NOMO-1 (cell line): Measurements from ENCODE around the gene FAM13A.

Experiments used
- DNase-seq, 2 experiments: peaks; one replicate each; lab custom pipeline; 2025; ENCODE audit not compliant: unreplicated experiment in 2 of 2; lab: John Stamatoyannopoulos, UW

The FAM13A gene

DNA sequence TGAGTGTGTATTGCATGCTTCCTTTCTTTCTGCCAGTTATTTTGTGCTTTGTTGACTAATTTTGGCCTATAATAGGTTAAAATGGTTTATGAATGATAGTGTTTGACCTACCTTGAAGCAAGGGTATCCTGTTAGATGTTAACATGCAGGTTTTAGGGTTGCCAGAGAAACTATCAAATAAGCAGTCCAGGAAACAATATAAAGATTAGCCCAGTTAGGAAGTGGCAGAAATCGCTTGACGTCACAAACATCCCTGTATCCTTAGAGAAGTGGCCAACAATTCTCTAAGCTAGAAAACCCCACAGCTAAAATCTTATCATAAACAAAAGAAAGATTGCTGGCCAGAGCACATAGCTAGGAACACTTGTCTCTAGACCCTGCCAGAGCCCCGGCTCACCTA is 363.2 kb downstream of the FAM13A start:
- DNase-seq = no peak

GRCh38 chr4:88690355-88690754 is 366.6 kb downstream of the FAM13A start:
- DNase-seq = no peak

DNA sequence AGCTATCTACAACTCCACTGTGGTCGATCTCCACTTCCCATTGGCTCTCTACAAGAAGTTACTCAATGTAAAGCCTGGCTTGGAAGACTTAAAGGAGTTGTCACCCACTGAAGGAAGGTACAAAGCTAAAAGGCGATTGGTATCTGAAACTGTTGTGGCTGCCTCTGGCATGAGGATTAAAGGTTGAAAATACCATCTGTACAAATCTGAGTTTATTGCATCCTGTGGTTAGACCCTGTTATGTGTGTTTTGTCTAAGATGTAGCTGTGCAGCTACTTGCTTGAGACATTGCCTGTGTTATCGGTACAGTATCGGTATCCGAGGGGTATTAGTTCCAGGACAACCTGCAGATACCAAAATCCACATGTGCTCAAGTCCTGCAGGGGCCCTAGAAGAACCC is 375.8 kb downstream of the FAM13A start:
- no peak for DNase-seq
